Measurements from ENCODE around the gene ITGB5. TPM values are rescaled to one million over a fixed set of nuclear protein-coding genes. Genes with fewer than 3 reads are reported as not detected.
A peak's percentile ranks its signal among the peaks of the same experiment; 100 is the strongest.

ITGB5 gene
- total RNA-seq, 1 experiment from 2014 or later, result 146 TPM

GRCh38 chr3:124886168-124887056 lies 753 bp downstream of the ITGB5 start:
- H3K23ac ChIP-seq (ENCODE audit: insufficient read length, low read depth, low read length), result no peak overlapping the region
- no peak overlapping the region for H2BK20ac ChIP-seq (ENCODE audit: low read depth, low read length, poor library complexity, severe bottlenecking)
- WGBS (ENCODE audit: extremely low coverage, insufficient read length, low lambda C conversion rate), result no CpG with 5 or more reads among the region's 87 CpGs
- H3K79me2 ChIP-seq (ENCODE audit: insufficient read depth, low read length), result peaks cover 19% of the 10 kb centered on the region; the same call in 1 of the 2 replicates
- peak overlapping the region; percentile 87 to 90 for H3K4me3 Mint-ChIP-seq
- H4K5ac ChIP-seq (ENCODE audit: insufficient read length, low read depth, low read length), result no peak overlapping the region
- peak overlapping the region; percentile 88 for H3K14ac ChIP-seq (ENCODE audit: insufficient read depth, low read length)
- no peaks in the 10 kb centered on the region for H4K20me1 ChIP-seq (ENCODE audit: control insufficient read depth, insufficient read depth, insufficient read length)
- H3K9me3 Mint-ChIP-seq, result no peaks in the 10 kb centered on the region; a peak in 1 of 5 replicates
- H3K36me3 Mint-ChIP-seq (ENCODE audit: insufficient read depth in 1 of 3, low read depth in 3 of 3), result peaks cover 8 to 16% (median 10%) of the 10 kb centered on the region in 3 experiments; a peak in 6 of 7 replicates
- peak overlapping the region; percentile 21 for H3K27ac ChIP-seq (ENCODE audit: insufficient read length, low read depth, low read length)
- H3K27me3 ChIP-seq (ENCODE audit: insufficient read depth, low read length), result no peaks in the 10 kb centered on the region
- H3K9ac ChIP-seq (ENCODE audit: extremely low read depth, insufficient read length, low read length), result peak overlapping the region; percentile 68
- no peak overlapping the region for H4K8ac ChIP-seq (replicated peaks; ENCODE audit: insufficient read length, low read depth, low read length)
- H3T11ph ChIP-seq (ENCODE audit: low read length), result no peak overlapping the region
- DNase-seq, result peak; percentile 75
- peaks cover 14% of the 10 kb centered on the region for H3K23me2 ChIP-seq (ENCODE audit: insufficient read length, low read depth, low read length, poor library complexity, severe bottlenecking)
- TF ChIP-seq CTCF (conservative IDR thresholded peaks at IDR 0.05), result no peak
- no peak overlapping the region for H2BK5ac ChIP-seq (ENCODE audit: insufficient read length, low read length)
- no peak overlapping the region for H4K91ac ChIP-seq (ENCODE audit: insufficient read length, low read depth, low read length)
- no peak overlapping the region for H3K56ac ChIP-seq (ENCODE audit: insufficient read length, low read depth, low read length)
- H2AK5ac ChIP-seq (ENCODE audit: insufficient read length, low read length), result no peak overlapping the region
- no peaks in the 10 kb centered on the region for H3K9me3 ChIP-seq (ENCODE audit: control insufficient read depth, low read depth, low read length)
- no peak overlapping the region for H2BK120ac ChIP-seq (ENCODE audit: low read depth, low read length, poor library complexity, severe bottlenecking)
- peak overlapping the region; percentile 91 to 96 (median 95) for H3K27ac Mint-ChIP-seq
- peaks cover 24% of the 10 kb centered on the region for H3K4me1 ChIP-seq (ENCODE audit: insufficient read depth, low read length)
- H3K18ac ChIP-seq (ENCODE audit: insufficient read length, low read depth, low read length), result peak overlapping the region; percentile 73
- H3K27me3 Mint-ChIP-seq (ENCODE audit: low read depth), result no peaks in the 10 kb centered on the region; the same call in 1 of the 2 replicates
- H2BK12ac ChIP-seq (ENCODE audit: insufficient read length, low read depth, low read length), result no peak overlapping the region
- no peak overlapping the region for H3K4ac ChIP-seq (ENCODE audit: low read depth, low read length)
- peaks cover 8% of the 10 kb centered on the region for H3K79me1 ChIP-seq (ENCODE audit: insufficient read depth, low read depth, low read length, poor library complexity, severe bottlenecking)
- H3K4me2 ChIP-seq (ENCODE audit: insufficient read depth, insufficient read length, low read length), result peak overlapping the region; percentile 73
- H2AFZ ChIP-seq (ENCODE audit: low read length), result no peak overlapping the region
- peaks cover 68 to 71% of the 10 kb centered on the region in 2 experiments for H3K4me1 Mint-ChIP-seq
- no peak overlapping the region for H2BK15ac ChIP-seq (ENCODE audit: low read depth, low read length)
